ENCODE data around the gene ATP1B4.

GRCh38 chrX:120419463-120419862, 57.6 kb downstream of the ATP1B4 start:
- TF ChIP-seq CTCF (conservative IDR thresholded peaks at IDR 0.05) (no peak), ZFX (IDR thresholded peaks at IDR 0.05) (no peak)
